ENCODE data around the gene PLPP4. TPM values are rescaled to one million over a fixed set of nuclear protein-coding genes. Genes with fewer than 3 reads are reported as not detected.

Gene PLPP4
- total and polyA plus RNA-seq, 2 of the 13 experiments (the other 11 are each of a cell fraction or from before 2014, with no cell fraction given): not detected

GRCh38 chr10:120517196-120517595 is 60.2 kb downstream of the PLPP4 start:
- CTCF ChIA-PET (ENCODE audit: low intra/inter-chr PET ratio, low total read pairs): no interaction called here
- POLR2A ChIA-PET: no interaction called here
- WGBS (ENCODE audit: low lambda C conversion rate): 26% methylated on average over 5 of the region's 5 CpGs

GRCh38 chr10:120517881-120518484 is 61.0 kb downstream of the PLPP4 start:
- intact Hi-C loops (cut with micrococcal nuclease; ENCODE audit: unreplicated experiment) (no loop called here), in situ Hi-C loops (cut with HindIII; ENCODE audit: extremely low pct_ligation_motif_present, low pct_unique_long_range_greater_than_20kb) (no loop called here)
- no peaks in the 10 kb centered on the region for H3K9me3 ChIP-seq (ENCODE audit: low read length)
- no peak overlapping the region for H2AFZ ChIP-seq (ENCODE audit: low read length)
- FAIRE-seq (no peak), DNase-seq (ENCODE audit: low spot score) (no peak), ATAC-seq (no peak)
- H3K4me3 ChIP-seq (replicated peaks in 1 of 3; ENCODE audit: insufficient read depth in 1 of 3, low read depth in 2 of 3, low read length in 3 of 3): no peak overlapping the region
- ChIA-PET CTCF (ENCODE audit: low intra/inter-chr PET ratio, low total read pairs) (no interaction called here), POLR2A (no interaction called here)
- H3K36me3 ChIP-seq (replicated peaks in 1 of 2; ENCODE audit: control insufficient read depth in 1 of 2, insufficient read depth in 2 of 2, low read length in 2 of 2): no peaks in the 10 kb centered on the region
- no peaks in the 10 kb centered on the region for H4K20me1 ChIP-seq (ENCODE audit: insufficient read depth, low read length)
- H3K79me2 ChIP-seq (ENCODE audit: insufficient read depth, low read length): no peaks in the 10 kb centered on the region
- no peak overlapping the region for H3K4me2 ChIP-seq (ENCODE audit: low read depth, low read length)
- H3K4me1 ChIP-seq (ENCODE audit: insufficient read depth, low read length): no peaks in the 10 kb centered on the region
- no peak overlapping the region for H3K9ac ChIP-seq (ENCODE audit: insufficient read depth, low read depth, low read length)
- BruUV-seq (replicated peaks): no TSS peak
- no peaks in the 10 kb centered on the region for H3K27me3 ChIP-seq (ENCODE audit: control insufficient read depth in 1 of 2, insufficient read depth in 2 of 2, low read length in 2 of 2)
- TF ChIP-seq, protein P1, sequence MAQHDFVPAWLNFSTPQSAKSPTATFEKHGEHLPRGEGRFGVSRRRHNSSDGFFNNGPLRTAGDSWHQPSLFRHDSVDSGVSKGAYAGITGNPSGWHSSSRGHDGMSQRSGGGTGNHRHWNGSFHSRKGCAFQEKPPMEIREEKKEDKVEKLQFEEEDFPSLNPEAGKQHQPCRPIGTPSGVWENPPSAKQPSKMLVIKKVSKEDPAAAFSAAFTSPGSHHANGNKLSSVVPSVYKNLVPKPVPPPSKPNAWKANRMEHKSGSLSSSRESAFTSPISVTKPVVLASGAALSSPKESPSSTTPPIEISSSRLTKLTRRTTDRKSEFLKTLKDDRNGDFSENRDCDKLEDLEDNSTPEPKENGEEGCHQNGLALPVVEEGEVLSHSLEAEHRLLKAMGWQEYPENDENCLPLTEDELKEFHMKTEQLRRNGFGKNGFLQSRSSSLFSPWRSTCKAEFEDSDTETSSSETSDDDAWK (CRISPR knock-in tag; IDR thresholded peaks at IDR 0.05): no peak
- TF ChIP-seq ZNF713 (CRISPR knock-in tag; IDR thresholded peaks at IDR 0.05) (no peak), SP5 (CRISPR knock-in tag; IDR thresholded peaks at IDR 0.05; ENCODE audit: borderline replicate concordance, low read depth) (no peak), ZNF891 (CRISPR knock-in tag; IDR thresholded peaks at IDR 0.05) (no peak), SRSF4 (IDR thresholded peaks at IDR 0.05; ENCODE audit: low read depth, low read length, poor library complexity, severe bottlenecking) (no peak), ZNF468 (CRISPR knock-in tag; IDR thresholded peaks at IDR 0.05) (no peak)
- TF ChIP-seq, protein P2, sequence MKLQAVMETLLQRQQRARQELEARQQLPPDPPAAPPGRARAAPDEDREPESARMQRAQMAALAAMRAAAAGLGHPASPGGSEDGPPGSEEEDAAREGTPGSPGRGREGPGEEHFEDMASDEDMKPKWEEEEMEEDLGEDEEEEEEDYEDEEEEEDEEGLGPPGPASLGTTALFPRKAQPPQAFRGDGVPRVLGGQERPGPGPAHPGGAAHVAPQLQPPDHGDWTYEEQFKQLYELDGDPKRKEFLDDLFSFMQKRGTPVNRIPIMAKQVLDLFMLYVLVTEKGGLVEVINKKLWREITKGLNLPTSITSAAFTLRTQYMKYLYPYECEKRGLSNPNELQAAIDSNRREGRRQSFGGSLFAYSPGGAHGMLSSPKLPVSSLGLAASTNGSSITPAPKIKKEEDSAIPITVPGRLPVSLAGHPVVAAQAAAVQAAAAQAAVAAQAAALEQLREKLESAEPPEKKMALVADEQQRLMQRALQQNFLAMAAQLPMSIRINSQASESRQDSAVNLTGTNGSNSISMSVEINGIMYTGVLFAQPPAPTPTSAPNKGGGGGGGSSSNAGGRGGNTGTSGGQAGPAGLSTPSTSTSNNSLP (IDR thresholded peaks at IDR 0.05; ENCODE audit: low read depth, low read length): no peak
- TF ChIP-seq, protein P3, sequence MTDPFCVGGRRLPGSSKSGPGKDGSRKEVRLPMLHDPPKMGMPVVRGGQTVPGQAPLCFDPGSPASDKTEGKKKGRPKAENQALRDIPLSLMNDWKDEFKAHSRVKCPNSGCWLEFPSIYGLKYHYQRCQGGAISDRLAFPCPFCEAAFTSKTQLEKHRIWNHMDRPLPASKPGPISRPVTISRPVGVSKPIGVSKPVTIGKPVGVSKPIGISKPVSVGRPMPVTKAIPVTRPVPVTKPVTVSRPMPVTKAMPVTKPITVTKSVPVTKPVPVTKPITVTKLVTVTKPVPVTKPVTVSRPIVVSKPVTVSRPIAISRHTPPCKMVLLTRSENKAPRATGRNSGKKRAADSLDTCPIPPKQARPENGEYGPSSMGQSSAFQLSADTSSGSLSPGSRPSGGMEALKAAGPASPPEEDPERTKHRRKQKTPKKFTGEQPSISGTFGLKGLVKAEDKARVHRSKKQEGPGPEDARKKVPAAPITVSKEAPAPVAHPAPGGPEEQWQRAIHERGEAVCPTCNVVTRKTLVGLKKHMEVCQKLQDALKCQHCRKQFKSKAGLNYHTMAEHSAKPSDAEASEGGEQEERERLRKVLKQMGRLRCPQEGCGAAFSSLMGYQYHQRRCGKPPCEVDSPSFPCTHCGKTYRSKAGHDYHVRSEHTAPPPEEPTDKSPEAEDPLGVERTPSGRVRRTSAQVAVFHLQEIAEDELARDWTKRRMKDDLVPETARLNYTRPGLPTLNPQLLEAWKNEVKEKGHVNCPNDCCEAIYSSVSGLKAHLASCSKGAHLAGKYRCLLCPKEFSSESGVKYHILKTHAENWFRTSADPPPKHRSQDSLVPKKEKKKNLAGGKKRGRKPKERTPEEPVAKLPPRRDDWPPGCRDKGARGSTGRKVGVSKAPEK (CRISPR knock-in tag; IDR thresholded peaks at IDR 0.05; ENCODE audit: borderline replicate concordance): no peak
- WGBS (ENCODE audit: low lambda C conversion rate): 22% methylated on average over 9 of the region's 9 CpGs
- H3K27ac ChIP-seq (ENCODE audit: extremely low read length, insufficient read depth, low read length): no peak overlapping the region

More at GRCh38 chr10:120517196-120517595, 60.2 kb downstream of the PLPP4 start:
- H3K27ac ChIP-seq (ENCODE audit: extremely low read length, insufficient read depth, low read length): no peak overlapping the region
- no peak overlapping the region for H2AFZ ChIP-seq (ENCODE audit: low read length)
- no peak for FAIRE-seq
- H3K9ac ChIP-seq (ENCODE audit: insufficient read depth, low read depth, low read length): no peak overlapping the region
- H3K36me3 ChIP-seq (replicated peaks in 1 of 2; ENCODE audit: control insufficient read depth in 1 of 2, insufficient read depth in 2 of 2, low read length in 2 of 2): no peaks in the 10 kb centered on the region
- BruUV-seq (replicated peaks): no TSS peak
- H3K4me2 ChIP-seq (ENCODE audit: low read depth, low read length): no peak overlapping the region
- no peak for DNase-seq (ENCODE audit: low spot score)
- no peaks in the 10 kb centered on the region for H3K4me1 ChIP-seq (ENCODE audit: insufficient read depth, low read length)
- no peaks in the 10 kb centered on the region for H3K9me3 ChIP-seq (ENCODE audit: low read length)
- no peaks in the 10 kb centered on the region for H3K27me3 ChIP-seq (ENCODE audit: control insufficient read depth in 1 of 2, insufficient read depth in 2 of 2, low read length in 2 of 2)
- no peak overlapping the region for H3K4me3 ChIP-seq (replicated peaks in 1 of 3; ENCODE audit: insufficient read depth in 1 of 3, low read depth in 2 of 3, low read length in 3 of 3)
- no peaks in the 10 kb centered on the region for H3K79me2 ChIP-seq (ENCODE audit: insufficient read depth, low read length)
- no peak for ATAC-seq
- no peaks in the 10 kb centered on the region for H4K20me1 ChIP-seq (ENCODE audit: insufficient read depth, low read length)
- TF ChIP-seq, protein P4, sequence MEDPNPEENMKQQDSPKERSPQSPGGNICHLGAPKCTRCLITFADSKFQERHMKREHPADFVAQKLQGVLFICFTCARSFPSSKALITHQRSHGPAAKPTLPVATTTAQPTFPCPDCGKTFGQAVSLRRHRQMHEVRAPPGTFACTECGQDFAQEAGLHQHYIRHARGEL (CRISPR knock-in tag; IDR thresholded peaks at IDR 0.05): no peak
- TF ChIP-seq ZNF660 (CRISPR knock-in tag; IDR thresholded peaks at IDR 0.05; ENCODE audit: borderline replicate concordance, low read depth) (no peak), NONO (IDR thresholded peaks at IDR 0.05) (no peak), NONO (CRISPR knock-in tag; conservative IDR thresholded peaks at IDR 0.05) (no peak)
- in situ Hi-C loops (cut with HindIII; ENCODE audit: extremely low pct_ligation_motif_present, low pct_unique_long_range_greater_than_20kb): no loop called here
- intact Hi-C loops (cut with micrococcal nuclease; ENCODE audit: unreplicated experiment): no loop called here

Measured in HepG2 (cell line).